ENCODE measurements around the gene MS4A13. TPM values are rescaled to one million over a fixed set of nuclear protein-coding genes. Genes with fewer than 3 reads are reported as not detected.
"Not testable (repeated sequence)": the region's sequence is repeated elsewhere in the genome, so short reads cannot be mapped to it uniquely, and the experiment has no call there.

The MS4A13 gene
- 2.2 TPM for total RNA-seq (ENCODE audit: insufficient read depth, low replicate concordance)

GRCh38 chr11:60515144-60515855 lies at the start of gene MS4A13:
MS4A13 (plus strand) TSS chr11:60515392; CDS start chr11:60518084, 2,692 bp downstream.
- no peak for DNase-seq (ENCODE audit: low spot score)

DNA sequence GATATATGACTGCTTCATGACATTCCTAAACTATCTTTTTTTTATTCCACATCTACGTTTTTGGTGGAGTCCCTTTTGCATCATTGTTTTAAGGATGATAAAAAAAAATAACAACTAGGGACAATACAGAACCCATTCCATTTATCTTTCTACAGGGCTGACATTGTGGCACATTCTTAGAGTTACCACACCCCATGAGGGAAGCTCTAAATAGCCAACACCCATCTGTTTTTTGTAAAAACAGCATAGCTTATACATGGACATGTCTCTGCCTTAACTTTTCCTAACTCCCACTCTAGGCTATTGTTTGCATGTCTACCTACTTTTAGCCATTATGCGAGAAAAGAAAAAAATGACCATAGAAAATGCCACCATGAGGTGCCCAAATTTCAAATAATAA lies 46.4 kb upstream of the MS4A13 start:
- DNase-seq (ENCODE audit: low spot score): no peak

GRCh38 chr11:60469723-60470122 lies 45.5 kb upstream of the MS4A13 start:
- DNase-seq (ENCODE audit: low spot score): no peak

DNA sequence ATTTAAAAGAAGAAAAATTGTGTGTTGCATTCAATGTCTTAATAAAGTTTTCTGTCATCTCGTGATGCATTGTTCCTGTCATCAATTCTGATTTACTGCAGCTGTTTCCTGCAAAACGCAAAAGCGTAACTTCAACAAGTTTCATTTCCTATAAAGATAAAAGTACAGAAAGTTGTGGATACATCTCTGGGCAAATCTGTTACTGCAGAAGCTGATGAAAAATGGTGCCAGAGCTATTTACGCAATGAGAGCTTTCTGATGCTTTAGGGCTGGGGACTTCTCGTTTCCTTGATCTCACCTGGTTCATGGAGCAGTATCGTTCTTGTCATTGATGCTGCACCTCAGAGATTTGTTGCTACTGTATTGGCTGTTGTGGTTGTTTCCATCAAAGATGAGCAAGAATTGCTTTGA lies 38.2 kb upstream of the MS4A13 start:
- DNase-seq (ENCODE audit: low spot score): peak; percentile 13

GRCh38 chr11:60482361-60482760 lies 32.8 kb upstream of the MS4A13 start:
- DNase-seq (ENCODE audit: low spot score): no peak

- DNase-seq (ENCODE audit: low spot score): no peak
Observed at GRCh38 chr11:60485987-60486386, 29.2 kb upstream of the MS4A13 start.

- no peak for DNase-seq (ENCODE audit: low spot score)
Observed at GRCh38 chr11:60492488-60493009, 22.6 kb upstream of the MS4A13 start, which contains the start of gene MS4A12. MS4A12 (plus strand) TSS chr11:60492778; CDS start chr11:60497319, 4,541 bp downstream.

DNA sequence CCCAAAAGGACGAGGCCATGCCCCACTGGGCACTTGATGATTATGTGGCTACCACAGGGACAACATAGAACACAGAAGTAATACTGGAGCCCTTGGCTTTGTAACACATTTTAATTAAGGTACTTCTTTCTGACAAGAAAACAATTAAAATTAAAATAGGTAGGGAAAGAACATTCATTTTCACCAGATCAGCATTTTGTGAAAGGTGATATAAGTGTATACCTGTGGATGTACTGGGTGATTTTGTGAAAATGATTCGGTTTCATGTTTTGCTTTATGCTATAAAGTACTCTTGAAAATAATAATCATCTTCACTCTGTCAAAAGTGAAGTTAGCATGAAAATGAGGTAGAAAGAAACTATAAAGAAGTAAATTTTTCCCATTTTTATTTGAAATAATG lies 21.7 kb upstream of the MS4A13 start:
- no peak for DNase-seq (ENCODE audit: low spot score)

DNA sequence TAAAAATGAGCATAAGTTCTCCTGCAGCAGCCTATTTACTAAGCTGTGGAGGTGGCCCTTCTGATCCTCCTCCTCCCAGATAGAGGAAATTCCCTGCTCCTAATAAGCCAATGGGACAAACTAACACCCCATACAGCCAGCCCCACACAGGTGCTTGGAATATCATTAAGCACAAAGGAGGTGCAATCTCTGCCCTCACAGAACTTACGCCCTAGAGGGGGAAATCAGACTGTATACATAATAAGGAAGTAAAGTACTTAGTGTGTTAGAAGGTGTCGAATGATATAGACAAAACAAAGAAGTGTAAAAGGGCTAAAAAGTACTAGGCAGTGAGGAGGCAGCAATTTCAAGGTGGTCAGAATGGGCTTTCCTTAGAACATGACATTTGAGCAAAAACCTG lies 16.8 kb upstream of the MS4A13 start:
- no peak for DNase-seq (ENCODE audit: low spot score)

- DNase-seq (ENCODE audit: low spot score): peak; percentile 1
Observed at GRCh38 chr11:60498853-60499252, 16.3 kb upstream of the MS4A13 start.

GRCh38 chr11:60500276-60500910 lies 14.8 kb upstream of the MS4A13 start:
- DNase-seq (ENCODE audit: low spot score): no peak

GRCh38 chr11:60502221-60502775 lies 12.9 kb upstream of the MS4A13 start:
- no peak for DNase-seq (ENCODE audit: low spot score)

DNA sequence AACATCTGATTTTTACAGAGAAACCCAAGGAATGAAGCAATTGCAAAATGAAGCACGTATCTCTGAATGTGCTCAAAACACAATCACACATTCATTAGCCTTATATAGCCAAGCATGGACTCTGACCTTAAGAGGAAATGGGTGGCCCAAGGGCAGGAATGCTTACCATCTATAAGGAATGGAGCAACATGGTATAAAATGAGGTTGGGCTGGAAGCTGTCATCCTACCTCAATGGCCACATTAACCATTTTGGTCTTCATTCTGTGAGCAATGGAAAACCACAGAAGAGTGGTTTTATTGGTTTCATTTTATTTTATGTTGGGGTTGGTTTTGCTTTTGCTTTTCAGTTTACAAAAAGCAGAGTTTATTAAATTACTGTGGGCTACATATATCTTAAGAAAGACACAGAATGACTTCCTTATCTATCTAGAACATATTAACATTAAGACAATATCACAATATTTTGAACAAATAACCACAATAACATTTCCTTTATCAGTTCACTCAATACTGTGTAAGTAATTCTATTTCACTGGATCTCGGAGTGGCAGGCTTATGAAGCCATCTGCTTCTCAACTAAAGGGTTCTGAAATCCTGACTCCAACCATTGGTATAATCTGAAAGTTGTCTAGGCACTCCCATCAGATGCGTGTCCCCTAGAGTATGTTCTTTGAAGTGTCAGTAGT lies 10.8 kb upstream of the MS4A13 start:
- no peak for DNase-seq (ENCODE audit: low spot score)

GRCh38 chr11:60509609-60510008 lies 5.6 kb upstream of the MS4A13 start:
- not testable (repeated sequence) for DNase-seq (ENCODE audit: low spot score)

DNA sequence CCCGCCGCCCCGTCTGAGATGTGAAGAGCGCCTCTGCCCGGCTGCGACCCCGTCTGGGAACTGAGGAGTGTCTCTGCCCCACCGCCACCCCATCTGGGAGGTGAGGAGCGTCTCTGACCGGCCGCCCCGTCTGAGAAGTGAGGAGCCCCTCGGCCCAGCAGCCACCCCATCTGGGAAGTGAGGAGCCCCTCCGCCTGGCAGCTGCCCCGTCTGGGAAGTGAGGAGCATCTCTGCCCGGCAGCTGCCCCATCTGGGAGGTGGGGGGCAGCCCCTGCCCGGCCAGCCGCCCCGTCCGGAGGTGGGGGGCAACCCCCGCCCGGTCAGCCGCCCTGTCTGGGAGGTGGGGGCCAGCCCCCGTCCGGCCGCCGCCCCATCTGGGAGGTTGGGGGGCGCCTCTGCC lies 5.0 kb upstream of the MS4A13 start:
- not testable (repeated sequence) for DNase-seq (ENCODE audit: low spot score)

DNA sequence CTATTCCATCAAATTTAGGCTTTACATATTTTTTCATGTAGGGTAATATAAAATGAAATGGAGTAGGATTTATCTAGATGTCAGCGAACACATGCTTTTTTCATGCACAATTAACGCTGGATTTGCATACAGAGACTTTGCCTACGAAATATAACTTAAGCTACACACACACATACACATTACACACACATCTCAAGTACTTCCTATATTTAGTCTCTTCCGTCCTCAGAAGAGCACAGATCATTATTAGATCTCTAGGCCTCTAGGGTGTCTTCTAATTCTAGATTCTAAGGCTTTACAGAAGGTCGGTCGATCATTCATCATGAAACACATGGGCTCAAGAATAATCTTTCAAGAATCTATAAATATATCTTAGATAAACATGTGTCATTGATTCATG lies 3.8 kb upstream of the MS4A13 start:
- no peak for DNase-seq (ENCODE audit: low spot score)

DNA sequence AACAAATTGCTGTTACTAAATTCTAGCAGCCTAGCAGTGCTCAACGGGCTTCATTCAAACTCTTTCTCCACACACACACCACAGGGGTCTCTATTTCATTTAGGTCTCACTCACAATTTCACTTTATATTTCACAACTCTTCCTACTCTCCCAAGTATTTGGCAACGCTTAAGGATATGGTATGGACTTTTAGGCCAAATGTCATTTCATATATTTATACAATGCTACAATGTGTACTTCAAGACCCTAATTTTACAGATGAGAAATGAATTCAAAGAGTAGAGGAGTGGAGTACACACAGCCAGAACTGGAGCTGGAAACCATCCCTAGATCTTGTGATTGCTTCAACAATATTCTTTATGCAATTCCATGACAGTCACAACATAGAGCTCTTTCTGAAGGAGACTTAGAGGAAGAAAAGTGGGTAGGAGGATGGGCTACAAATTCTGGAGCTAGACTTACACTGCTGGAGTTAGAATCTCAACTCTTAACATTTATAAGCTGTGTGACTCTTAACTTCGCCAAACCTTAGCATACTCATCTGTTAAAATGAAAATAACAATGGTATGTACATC lies 2.5 kb upstream of the MS4A13 start:
- DNase-seq (ENCODE audit: low spot score): no peak

DNA sequence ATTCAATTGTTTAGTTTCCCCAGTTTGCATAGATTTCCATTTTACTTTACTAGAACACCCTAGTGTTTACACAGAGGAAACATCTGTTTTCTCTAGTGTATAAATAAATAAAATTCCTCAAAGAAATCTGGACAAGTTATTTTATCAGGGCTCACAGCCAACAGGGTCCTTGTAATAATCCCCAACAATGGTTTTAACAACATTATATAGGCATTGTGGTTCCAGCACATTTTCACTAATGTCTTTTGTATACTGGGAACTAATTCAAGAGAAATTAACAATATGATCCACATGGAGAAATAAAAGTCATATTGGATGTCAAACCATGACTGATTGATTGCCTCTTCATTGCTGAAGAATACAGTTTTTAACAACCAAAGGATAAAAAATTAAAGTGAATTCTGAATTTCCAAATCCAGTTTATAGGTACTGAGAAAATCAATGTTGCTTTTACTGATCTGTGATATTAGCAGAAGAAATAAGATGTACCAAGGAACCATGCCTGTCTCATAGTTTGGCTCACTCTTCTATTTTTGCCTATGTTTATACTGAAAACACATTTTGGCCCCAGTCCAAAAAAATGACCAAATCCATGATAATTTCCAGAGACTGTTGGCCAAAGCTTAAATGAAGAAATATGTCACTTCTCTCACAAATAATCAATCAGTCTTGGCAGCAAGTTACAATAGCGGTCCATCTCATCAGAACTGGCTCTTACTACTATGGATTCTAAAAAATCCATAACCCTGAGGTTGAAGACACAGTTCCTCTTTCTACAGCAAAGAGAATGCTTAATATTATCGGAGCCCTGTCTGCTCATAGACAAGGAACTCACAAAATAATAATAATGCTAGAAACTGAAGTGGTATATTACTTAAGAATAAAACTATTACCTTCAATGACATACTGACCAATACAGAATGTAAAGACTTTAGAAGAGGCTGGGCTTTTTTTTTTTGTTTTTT lies 1.4 kb upstream of the MS4A13 start:
- DNase-seq (ENCODE audit: low spot score): no peak

GRCh38 chr11:60528465-60528864 lies 13.3 kb downstream of the MS4A13 start:
- no peak for DNase-seq (ENCODE audit: low spot score)

GRCh38 chr11:60528934-60529333 lies 13.7 kb downstream of the MS4A13 start:
- DNase-seq (ENCODE audit: low spot score): peak; percentile 32

Data from umbilical cord (tissue), 2 donors.